Activated gamma-delta T cell (primary cell): ENCODE results near the gene TAS2R50.
"Not testable (repeated sequence)": the region's sequence is repeated elsewhere in the genome, so short reads cannot be mapped to it uniquely, and the experiment has no call there.

Experiments used
- DNase-seq: peaks from one replicate; lab custom pipeline; 2025; lab: John Stamatoyannopoulos, UW
- total RNA-seq, 2 donors: gene quantifications; one replicate each; lab custom pipeline; 2026; lab: John Stamatoyannopoulos, UW

TAS2R50 gene, protein sequence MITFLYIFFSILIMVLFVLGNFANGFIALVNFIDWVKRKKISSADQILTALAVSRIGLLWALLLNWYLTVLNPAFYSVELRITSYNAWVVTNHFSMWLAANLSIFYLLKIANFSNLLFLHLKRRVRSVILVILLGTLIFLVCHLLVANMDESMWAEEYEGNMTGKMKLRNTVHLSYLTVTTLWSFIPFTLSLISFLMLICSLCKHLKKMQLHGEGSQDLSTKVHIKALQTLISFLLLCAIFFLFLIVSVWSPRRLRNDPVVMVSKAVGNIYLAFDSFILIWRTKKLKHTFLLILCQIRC
- total RNA-seq, result 1.0 to 2.0 reads per million in 2 donors

DNA sequence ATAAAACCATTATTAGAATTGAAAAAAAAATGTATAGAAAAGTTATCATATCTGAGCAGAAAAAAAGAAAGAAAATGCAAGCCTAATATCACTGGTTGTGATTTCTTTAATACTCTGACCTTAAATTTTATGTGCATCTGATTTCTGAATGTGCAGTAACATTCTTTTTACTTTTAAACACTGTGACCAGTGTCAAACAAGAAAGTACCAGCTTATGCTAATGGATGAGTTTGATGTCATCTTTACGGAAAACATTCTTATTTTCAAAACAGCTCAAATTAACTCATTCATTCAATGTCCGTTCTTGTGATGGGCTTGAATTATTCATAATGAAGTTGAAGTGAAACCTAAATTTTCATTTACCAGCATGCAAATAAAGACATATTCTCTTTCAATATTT, at the start of gene TAS2R50:
TSS of gene TAS2R50 (minus strand) at position 101 of the 400 bp plus-strand sequence. CDS start at position 49, 52 bp downstream.
- DNase-seq, result no peak

DNA sequence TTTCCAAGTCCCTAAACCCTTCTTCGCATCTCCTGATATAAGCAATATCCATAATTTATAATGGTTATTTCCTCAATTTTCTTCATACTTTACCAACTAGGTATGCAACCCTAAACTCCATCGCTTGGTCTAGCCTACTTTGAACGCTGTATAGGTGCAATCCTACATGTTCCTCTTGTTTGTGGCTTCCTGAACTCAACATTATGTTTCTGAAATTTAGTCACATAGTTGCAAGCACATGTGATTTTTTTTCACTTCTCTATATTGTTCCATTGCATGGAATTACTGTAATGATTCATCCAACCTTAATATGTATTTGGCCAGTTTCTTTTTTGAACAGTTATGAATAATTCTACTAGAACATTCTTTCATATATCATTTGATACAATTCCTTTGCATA, 47.2 kb upstream of the TAS2R50 start:
- DNase-seq, result not testable (repeated sequence)

DNA sequence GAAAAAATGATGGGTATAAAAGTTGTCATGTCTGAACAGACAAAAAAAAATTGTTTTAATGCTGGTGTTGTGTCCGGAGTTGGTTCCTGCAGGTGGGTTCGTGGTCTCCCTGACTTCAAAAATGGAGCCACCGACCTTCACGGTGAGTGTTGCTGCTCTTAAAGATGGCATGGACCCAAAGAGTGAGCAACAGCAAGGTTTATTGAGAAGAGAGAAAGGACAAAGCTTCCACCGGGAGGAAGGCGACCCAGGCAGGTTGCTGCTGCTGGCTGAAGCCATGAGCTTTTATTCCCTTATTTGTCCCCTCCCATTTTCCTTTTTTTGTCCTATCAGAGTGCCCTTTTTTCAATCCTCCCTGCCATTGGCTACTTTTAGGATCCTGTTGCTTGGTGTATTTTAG, 44.6 kb upstream of the TAS2R50 start, which contains the start of gene TAS2R31:
TSS of gene TAS2R31 (minus strand) at position 101 of the 400 bp plus-strand sequence. CDS start at position 29, 72 bp downstream.
- DNase-seq, result no peak

DNA sequence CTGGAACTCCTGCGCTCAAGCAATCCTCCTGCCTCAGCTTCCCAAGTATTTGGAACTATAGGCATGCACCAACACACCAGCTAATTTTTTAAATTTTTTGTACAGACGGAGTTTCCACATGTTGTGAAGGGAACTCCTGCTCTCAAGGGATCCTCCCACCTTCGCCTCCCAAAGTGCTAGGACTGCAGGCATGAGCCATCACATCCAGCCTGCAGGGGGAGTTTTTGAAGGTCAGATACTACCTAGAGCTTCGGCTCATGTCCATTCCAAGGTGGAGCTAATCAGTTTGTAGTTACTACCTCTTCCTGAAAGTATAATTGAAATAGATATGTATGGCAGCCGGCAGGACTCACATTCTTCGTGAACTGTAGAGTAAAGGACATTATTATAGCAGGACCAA, 39.4 kb upstream of the TAS2R50 start:
- DNase-seq, result no peak

DNA sequence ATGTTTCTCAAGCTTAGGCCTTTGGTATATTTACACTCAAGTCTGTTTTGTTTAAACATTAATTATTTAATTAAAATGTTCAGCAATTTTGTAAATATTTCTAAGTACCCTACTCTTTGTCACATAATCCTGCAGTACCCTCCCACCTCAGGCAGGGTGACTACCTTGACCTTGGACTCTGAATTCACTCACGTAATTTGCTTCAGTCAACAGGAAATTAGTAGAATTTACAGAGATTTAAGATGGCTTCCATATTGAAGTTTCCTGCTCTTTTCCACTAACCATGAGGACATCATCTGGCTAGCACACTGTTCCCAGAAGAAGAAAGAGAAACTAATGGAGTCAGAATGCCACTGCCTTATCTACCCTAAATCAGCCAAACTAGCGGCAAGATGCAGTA, 36.7 kb upstream of the TAS2R50 start:
- no peak for DNase-seq

DNA sequence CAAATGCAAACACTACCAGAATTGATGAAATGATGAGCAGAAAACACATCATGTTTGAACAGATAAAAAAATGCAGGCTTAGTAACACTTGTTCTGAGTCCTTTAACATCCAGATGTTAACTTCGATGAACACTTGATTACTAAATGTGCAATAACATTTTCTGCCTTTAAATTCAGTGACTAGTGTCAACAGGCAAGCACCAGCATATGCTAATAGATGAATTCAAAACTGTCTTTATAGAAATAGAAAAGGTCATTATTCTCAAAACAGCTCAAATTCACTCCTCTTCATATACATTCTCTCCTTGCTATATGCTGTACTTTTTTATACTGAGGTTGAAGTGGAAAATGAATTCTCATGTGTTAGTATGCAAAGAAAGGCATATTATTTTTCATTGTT, 35.8 kb upstream of the TAS2R50 start, which contains the start of gene TAS2R19:
TSS of gene TAS2R19 (minus strand) at position 101 of the 400 bp plus-strand sequence. CDS start at position 52, 49 bp downstream.
- no peak for DNase-seq

DNA sequence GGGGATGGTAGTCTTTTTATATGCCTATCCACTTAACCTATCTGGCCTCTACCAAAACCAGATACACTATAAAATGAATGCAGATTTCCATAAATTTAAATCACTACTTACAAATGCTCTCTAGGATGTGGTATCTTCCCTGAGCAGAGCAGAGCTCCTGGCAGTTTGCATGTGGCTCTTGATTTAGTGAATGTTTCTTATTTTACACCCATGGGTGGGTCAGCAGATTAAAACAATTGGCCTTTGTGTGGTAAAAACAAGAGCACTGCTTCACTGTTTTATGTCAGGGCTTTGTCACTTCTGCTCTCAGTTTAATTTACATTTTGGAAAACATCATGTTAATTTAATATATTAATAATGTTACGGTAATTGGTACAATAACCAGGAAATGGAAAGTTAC, 30.2 kb upstream of the TAS2R50 start:
- no peak for DNase-seq

DNA sequence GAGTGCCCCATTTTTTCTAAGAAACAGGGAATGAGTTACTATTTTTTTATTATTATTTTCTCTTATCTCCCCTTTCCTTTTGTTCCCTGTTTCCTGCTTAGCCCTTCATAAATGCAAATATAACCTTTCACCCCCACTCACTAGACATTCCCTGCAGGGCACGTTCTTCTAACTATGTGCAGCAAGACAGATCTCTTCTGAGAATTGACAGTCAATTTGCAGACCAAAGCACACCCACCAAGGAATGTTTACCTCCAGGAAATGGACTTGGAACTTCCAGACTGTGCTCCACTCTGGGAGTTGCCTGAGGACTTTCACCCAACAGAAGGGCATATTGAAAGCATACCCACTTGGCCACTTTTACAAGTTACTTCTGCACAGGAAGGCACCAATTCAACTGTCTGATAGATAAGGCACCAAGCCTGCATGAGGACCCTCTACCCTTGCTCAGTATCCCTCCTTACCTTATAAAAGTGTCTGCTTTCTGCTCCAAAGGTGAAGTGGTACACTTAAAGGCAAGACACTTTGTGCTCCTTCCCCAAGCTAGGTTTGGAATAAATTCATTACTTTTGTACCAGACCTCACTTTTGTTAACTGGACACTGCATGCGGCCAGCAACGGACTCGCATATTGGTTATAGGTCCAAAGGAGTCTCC, 29.2 kb upstream of the TAS2R50 start:
- DNase-seq, result no peak

DNA sequence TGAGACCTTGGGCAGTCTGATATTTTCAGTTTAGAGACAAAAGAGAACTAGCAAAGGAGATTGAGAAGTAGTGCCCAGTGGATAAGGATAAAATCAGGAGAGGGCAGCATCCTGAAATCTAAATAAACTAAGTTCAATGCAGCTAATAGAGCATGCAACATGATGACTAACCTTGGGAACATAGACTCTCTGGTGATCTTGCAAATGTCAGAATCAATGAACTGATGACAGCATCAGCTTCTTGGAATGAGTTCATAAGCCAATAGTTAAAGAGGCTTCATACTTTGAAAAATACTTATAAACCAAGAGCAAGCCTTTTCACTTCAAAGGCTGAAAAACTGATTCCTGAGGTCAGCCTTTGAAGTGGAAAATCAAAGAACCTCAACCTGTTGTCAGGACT, 27.5 kb upstream of the TAS2R50 start:
- no peak for DNase-seq

DNA sequence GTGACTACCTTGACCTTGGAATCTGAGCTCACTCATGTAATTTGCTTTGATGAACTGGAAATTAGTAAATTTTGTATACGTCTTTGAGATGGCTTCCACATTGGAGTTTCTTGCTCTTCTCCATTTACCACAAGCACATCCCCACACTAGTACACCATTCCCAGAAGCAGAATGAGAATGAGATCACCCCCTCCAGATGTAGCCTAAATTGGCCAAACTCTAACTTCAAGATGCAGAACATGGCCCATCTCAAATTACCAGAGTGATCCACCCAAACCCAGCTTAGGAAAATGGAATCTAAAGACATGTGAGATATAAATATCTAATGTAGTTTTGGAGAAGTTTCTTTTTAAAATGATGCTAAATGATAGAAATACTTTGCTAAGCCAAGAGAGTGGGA, 20.9 kb upstream of the TAS2R50 start:
- no peak for DNase-seq

DNA sequence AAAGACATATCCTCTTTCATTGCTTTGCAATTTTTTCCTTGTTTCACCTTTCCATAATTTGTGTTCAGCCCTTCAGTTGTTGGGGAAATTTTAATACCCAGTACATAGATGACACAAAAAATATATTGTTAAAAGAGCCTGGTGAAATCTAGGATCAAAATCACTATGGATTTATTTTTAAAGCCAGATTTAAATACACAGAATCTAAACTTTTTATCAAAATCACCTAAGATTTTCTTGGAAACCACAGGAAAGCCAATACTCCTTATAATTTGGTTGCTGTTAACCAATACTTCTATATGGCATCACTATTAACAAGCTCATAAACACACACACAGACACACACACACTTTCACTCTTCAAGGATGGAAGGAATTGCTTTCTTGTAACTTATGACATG, 11.5 kb upstream of the TAS2R50 start, which contains the start of gene TAS2R20:
TSS of gene TAS2R20 (minus strand) at position 101 of the 400 bp plus-strand sequence. CDS start 429 bp downstream, outside the sequence.
- DNase-seq, result no peak

DNA sequence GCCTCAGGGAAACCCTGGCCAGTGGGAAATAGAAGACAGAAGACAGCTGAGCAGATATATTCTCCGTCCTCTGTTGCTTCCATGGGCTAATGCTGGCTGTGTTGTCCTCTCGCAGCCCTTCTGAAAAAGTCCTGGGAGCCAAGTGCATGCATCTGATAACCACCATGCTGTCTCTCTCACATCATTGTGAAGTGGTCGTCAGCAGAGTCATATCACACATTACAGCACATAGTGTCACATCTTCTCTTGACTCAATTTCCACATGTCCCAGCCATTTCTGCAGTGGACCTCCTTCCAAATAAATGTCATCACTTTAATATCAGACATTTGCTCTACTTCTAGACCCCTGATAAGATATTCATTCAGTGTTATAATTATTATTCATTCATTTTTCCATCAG, 7.6 kb upstream of the TAS2R50 start:
- DNase-seq, result no peak

DNA sequence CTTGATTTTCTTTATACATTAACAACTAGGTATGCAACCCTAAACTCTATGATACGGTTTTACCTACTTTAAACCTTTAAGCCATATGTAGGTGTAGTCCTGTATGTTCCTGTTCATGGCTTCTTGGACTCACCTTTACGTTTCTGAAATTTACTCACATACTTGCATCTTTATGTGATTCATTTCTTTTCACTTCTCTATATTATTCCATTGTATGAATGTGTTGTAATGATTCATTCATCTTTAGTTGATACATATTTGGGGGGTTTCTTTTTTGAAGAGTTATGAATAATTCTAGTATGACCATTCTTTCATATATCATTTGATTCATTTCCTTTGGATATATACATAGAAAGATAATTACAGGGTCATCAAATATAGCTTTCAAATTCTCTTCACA, 2.4 kb upstream of the TAS2R50 start:
- DNase-seq, result no peak

DNA sequence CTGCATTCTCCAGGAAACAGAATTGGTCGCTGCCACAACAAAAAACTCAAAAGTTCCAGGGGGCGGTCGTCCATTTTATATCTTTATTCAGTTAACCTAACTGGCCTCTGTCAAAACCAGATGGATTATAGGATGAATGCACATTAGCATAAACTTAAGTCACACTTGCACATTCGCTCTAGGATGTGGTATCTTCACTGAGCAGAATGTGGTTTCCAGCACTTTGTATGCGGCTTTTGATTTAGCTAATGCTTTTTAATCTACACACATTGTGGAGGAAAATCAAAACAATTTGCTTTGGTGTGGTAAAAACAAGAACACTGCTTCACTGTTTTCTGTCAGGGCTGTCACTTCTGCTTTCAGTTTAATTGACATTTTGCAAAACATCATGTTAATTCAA, 4.5 kb downstream of the TAS2R50 start:
- DNase-seq, result no peak

DNA sequence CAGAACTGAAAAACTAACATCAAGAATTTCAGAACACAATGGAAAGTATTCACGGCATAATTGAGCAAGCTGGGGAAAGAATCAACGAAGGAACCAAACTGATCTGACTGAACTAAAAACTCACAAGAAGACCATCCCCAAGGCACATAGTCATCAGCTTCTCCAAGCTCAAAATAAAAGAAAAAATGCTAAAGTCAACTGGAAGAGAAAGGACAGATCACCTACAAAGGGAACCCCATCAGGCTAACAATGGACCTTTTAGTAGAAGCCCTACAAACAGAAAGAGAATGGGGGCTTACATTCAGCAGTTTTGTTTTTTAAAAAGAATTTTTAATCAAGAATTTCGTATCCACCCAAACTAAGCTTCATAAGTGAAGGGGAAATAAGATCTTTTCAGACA, 11.7 kb downstream of the TAS2R50 start:
- DNase-seq, result no peak

DNA sequence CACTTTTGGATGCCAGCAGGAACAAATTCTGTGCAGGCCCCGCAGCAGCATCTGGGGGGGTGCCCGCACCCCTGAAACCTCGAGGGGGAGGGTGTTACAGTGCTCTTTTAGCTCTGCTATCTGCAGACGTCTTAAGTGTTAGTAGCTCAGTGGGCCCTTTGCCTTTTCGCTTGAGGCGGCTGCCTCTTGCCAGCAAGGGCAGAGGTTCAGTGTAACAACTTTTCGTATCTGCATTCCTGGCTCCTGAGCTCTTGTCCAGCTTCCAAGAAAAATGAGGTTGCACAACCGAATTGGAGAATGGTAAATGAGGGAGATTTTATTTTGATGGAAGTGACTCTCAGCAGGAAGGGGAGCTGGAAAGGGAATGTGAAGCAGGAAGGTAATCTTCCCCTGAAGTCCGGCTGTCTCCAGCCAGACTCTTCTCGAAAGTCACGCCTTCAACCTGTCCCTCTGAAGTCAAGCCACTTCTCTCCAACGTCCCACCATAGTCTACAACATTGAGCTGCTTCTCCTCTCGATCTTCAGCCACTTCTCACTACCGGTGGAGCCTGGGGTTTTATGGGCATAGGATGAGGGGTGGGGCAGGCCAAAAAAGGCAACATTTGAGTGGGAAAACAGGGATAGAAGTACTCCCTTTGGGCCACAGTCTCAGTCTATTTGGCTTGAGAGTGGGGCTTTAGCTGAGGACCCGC, 17.8 kb downstream of the TAS2R50 start:
- DNase-seq, result no peak

DNA sequence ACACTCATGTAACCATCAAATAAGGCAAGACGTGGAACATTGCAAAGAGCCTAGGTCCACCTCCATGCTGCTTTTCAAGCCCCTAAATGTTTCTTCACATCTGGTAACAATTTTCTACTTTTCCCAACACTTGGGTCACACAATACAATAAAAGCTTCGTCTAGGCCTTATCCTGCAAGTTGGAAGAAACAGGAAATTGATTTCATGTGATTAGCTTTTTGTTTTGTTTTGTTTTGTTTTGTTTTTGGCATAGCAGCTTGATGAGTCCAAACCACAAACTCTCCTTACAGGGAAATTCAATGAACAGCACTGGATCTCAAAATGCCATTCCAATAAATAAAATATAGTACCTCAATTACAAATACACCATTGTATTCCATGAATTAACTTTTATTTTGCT, 19.3 kb downstream of the TAS2R50 start:
- no peak for DNase-seq

DNA sequence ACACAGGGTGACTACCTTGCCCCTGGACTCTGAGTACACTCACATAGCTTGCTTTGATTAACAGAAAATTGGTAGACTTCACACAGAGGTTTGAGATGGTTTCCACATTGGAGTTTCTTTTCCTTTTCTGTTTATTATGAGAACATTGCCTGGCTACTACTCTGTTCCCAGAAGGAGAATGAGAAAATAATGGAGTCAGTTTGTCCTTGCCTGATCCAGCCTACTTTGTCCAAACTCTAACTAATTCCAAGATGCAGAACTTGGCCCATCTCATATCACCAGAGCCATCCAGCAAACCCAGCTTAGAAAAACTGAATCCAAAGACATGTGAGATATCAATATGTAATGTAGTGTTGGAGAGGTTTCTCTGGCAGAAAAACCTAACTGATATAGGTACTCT, 20.4 kb downstream of the TAS2R50 start:
- DNase-seq, result no peak

DNA sequence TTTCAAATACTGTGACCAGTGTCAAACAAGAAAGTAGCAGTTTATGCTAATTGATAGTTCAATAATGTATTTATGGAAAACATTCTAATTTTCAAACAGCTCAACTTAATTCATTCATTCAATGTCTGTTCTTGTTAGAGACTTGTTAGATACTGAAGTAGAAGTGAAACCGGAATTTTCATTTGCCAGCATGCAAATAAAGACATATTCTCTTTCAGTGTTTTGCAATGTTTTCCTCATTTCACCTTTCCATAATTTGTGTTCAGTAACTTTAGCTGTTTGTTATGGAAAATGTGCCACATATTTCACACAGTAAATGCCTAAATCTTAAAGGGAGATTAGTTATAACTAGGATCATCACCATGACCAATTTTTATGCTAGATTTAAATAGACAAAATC, 21.2 kb downstream of the TAS2R50 start:
- DNase-seq, result no peak

DNA sequence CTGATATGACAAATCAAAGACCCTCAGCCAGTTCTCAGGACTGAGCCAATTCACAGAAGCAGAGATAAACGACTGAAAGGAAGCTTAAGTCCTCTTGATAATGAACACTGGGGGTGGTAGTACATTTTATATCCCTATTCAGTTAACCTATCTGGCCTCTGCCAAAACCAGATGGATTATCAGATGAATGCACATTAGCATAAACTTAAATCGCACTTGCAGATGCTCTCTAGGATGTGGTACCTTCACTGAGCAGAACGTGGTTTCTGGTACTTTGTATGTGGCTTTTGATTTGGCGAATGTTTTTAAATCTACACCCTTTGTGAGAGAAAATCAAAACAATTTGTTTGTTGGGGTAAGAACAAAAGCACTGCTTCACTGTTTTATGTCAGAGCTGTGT, 26.5 kb downstream of the TAS2R50 start:
- no peak for DNase-seq

DNA sequence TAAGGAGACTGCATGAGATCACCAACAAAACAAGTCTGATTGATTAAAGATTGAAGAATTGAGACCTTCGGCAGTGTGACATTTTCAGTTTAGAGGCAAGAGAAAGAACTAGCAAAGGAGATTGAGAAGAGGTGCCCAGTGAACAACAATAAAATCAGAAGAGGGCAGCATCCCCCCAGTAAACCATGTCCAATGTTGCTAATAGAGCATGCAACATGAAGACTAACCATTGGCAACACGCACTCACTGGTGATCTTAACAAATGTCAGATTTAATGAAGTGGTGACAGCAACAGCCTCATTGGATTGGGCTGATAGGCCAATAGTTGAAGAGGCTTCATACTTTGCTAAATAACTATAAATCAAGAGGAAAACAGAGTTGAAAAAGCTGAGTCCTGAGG, 26.9 kb downstream of the TAS2R50 start:
- DNase-seq, result no peak

DNA sequence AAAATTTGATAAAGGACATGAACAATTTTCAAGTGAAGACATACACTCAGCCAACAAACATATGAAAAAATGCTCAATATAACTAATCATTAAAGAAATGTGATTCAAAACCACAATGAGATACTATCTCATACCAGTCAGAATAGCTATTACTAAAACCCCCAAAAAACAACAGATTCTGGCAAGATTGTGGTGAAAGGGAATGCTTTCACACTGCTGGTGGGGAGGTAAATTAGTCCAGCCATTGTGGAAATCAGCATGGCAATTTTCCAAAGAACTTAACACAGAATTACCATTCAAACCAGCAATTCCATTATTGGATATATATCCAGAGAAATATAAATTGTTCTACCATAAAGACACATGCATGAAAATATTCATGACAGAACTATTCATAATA, 29.0 kb downstream of the TAS2R50 start:
- DNase-seq, result no peak

DNA sequence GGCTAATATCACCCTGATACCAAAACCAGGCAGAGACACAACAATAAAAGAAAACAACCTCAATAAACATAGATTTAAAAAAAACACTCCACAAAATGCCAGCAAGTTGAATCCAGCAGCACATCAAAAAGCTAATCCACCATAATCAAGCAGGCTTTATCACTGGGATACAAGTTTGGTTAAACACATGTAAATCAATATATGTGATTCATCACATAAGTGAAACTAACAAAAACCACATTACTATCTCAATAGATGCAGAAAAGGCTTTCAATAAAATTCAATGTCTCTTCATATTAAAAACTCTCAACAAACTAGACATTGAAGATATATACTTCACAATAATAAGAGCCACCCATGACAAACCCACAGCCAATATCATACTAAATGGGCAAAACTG, 30.6 kb downstream of the TAS2R50 start:
- DNase-seq, result no peak
